ENCODE data around the gene PAPPA2.
"Not testable (repeated sequence)": the region's sequence is repeated elsewhere in the genome, so short reads cannot be mapped to it uniquely, and the experiment has no call there.

Gene PAPPA2

GRCh38 chr1:176754676-176755075 lies 291.7 kb downstream of the PAPPA2 start:
- Histone ChIP-seq H3K9ac (ENCODE audit: low read length) (no peak overlapping the region), H3K27ac (ENCODE audit: low read depth, low read length) (no peak overlapping the region), H3K79me2 (ENCODE audit: insufficient read depth, low read length) (no peaks in the 10 kb centered on the region), H2AFZ (ENCODE audit: low read depth, low read length, severe bottlenecking) (no peak overlapping the region), H3K4me3 (ENCODE audit: insufficient read depth, low read length, poor library complexity, severe bottlenecking) (no peak overlapping the region), H3K9me2 (replicated peaks; ENCODE audit: insufficient read depth, low read length) (no peaks in the 10 kb centered on the region), H3K9me3 (ENCODE audit: insufficient read depth, low read length) (no peaks in the 10 kb centered on the region), H4K20me1 (ENCODE audit: low read depth, low read length) (no peaks in the 10 kb centered on the region), H3F3A (ENCODE audit: insufficient read depth) (no peaks in the 10 kb centered on the region), H3K36me3 (ENCODE audit: low read length) (no peaks in the 10 kb centered on the region), H3K27me3 (ENCODE audit: low read length) (0 out of 2 replicates have a peak, but pooled peaks cover 3% of the 10 kb centered on the region), H3K4me2 (ENCODE audit: low read depth, low read length, poor library complexity, severe bottlenecking) (no peak overlapping the region)
- TF ChIP-seq CTCF (IDR thresholded peaks at IDR 0.05; ENCODE audit: insufficient read depth, low read length, poor library complexity, severe bottlenecking) (no peak), EZH2phosphoT487 (conservative IDR thresholded peaks at IDR 0.05; ENCODE audit: low read length) (no peak)

DNA sequence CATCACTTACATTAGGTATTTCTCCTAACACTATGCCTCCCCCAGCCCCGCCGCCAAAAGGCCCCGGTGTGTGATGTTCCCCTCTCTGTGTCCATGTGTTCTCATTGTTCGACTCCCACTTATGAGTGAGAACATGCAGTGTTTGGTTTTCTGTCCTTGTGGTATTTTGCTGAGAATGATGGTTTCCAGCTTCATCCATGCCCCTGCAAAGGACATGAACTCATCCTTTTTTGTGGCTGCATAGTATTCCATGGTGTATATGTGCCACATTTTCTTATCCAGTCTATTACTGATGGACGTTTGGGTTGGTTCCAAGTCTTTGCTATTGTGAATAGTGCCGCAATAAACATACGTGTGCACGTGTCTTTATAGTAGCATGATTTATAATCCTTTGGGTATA lies 293.8 kb downstream of the PAPPA2 start:
- not testable (repeated sequence) for H4K20me1 ChIP-seq (ENCODE audit: low read depth, low read length); H3K27me3 ChIP-seq (ENCODE audit: low read length); H3K79me2 ChIP-seq (ENCODE audit: insufficient read depth, low read length); H3F3A ChIP-seq (ENCODE audit: insufficient read depth); H3K27ac ChIP-seq (ENCODE audit: low read depth, low read length); H3K9me2 ChIP-seq (replicated peaks; ENCODE audit: insufficient read depth, low read length); H3K4me3 ChIP-seq (ENCODE audit: insufficient read depth, low read length, poor library complexity, severe bottlenecking); H3K36me3 ChIP-seq (ENCODE audit: low read length); H3K4me2 ChIP-seq (ENCODE audit: low read depth, low read length, poor library complexity, severe bottlenecking); H3K9me3 ChIP-seq (ENCODE audit: insufficient read depth, low read length); H3K9ac ChIP-seq (ENCODE audit: low read length); H2AFZ ChIP-seq (ENCODE audit: low read depth, low read length, severe bottlenecking)

- Histone ChIP-seq H3K4me2 (ENCODE audit: low read depth, low read length, poor library complexity, severe bottlenecking) (no peak overlapping the region), H3K79me2 (ENCODE audit: insufficient read depth, low read length) (no peaks in the 10 kb centered on the region), H3K36me3 (ENCODE audit: low read length) (no peaks in the 10 kb centered on the region), H4K20me1 (ENCODE audit: low read depth, low read length) (no peaks in the 10 kb centered on the region), H3K27ac (ENCODE audit: low read depth, low read length) (no peak overlapping the region), H3K9ac (ENCODE audit: low read length) (no peak overlapping the region), H3K9me2 (replicated peaks; ENCODE audit: insufficient read depth, low read length) (no peaks in the 10 kb centered on the region), H3K4me3 (ENCODE audit: insufficient read depth, low read length, poor library complexity, severe bottlenecking) (no peak overlapping the region), H3F3A (ENCODE audit: insufficient read depth) (no peaks in the 10 kb centered on the region), H2AFZ (ENCODE audit: low read depth, low read length, severe bottlenecking) (no peak overlapping the region), H3K27me3 (ENCODE audit: low read length) (no peaks in the 10 kb centered on the region), H3K9me3 (ENCODE audit: insufficient read depth, low read length) (no peaks in the 10 kb centered on the region)
- no peak for TF ChIP-seq EZH2phosphoT487 (conservative IDR thresholded peaks at IDR 0.05; ENCODE audit: low read length)
- no peak for TF ChIP-seq CTCF (IDR thresholded peaks at IDR 0.05; ENCODE audit: insufficient read depth, low read length, poor library complexity, severe bottlenecking)
Observed at GRCh38 chr1:176765608-176766007, 302.6 kb downstream of the PAPPA2 start.

GRCh38 chr1:176766779-176767178 lies 303.8 kb downstream of the PAPPA2 start:
- no peak for TF ChIP-seq CTCF (IDR thresholded peaks at IDR 0.05; ENCODE audit: insufficient read depth, low read length, poor library complexity, severe bottlenecking)
- TF ChIP-seq EZH2phosphoT487 (conservative IDR thresholded peaks at IDR 0.05; ENCODE audit: low read length) = no peak

More at GRCh38 chr1:176766779-176767178, 303.8 kb downstream of the PAPPA2 start:
- Histone ChIP-seq H3K9me3 (ENCODE audit: insufficient read depth, low read length) (no peaks in the 10 kb centered on the region), H3F3A (ENCODE audit: insufficient read depth) (no peaks in the 10 kb centered on the region), H3K4me3 (ENCODE audit: insufficient read depth, low read length, poor library complexity, severe bottlenecking) (no peak overlapping the region), H3K27me3 (ENCODE audit: low read length) (no peaks in the 10 kb centered on the region), H3K36me3 (ENCODE audit: low read length) (no peaks in the 10 kb centered on the region), H2AFZ (ENCODE audit: low read depth, low read length, severe bottlenecking) (no peak overlapping the region), H3K4me2 (ENCODE audit: low read depth, low read length, poor library complexity, severe bottlenecking) (no peak overlapping the region), H3K9me2 (replicated peaks; ENCODE audit: insufficient read depth, low read length) (no peaks in the 10 kb centered on the region), H3K27ac (ENCODE audit: low read depth, low read length) (no peak overlapping the region), H4K20me1 (ENCODE audit: low read depth, low read length) (no peaks in the 10 kb centered on the region), H3K79me2 (ENCODE audit: insufficient read depth, low read length) (no peaks in the 10 kb centered on the region), H3K9ac (ENCODE audit: low read length) (no peak overlapping the region)
